Erythroblast (primary cell): ENCODE data around the gene PAQR4.

Source experiments
- GATA1 ChIP-seq: IDR thresholded peaks from 2 replicates; pipeline ENCODE4 v1.6.1; 2011; ENCODE audit warnings: low read depth, mild to moderate bottlenecking, control low read depth, low read length, moderate library complexity
- POLR2A ChIP-seq: IDR thresholded peaks from 2 replicates; pipeline ENCODE4 v1.6.1; 2011; ENCODE audit warnings: mild to moderate bottlenecking, low read length

DNA sequence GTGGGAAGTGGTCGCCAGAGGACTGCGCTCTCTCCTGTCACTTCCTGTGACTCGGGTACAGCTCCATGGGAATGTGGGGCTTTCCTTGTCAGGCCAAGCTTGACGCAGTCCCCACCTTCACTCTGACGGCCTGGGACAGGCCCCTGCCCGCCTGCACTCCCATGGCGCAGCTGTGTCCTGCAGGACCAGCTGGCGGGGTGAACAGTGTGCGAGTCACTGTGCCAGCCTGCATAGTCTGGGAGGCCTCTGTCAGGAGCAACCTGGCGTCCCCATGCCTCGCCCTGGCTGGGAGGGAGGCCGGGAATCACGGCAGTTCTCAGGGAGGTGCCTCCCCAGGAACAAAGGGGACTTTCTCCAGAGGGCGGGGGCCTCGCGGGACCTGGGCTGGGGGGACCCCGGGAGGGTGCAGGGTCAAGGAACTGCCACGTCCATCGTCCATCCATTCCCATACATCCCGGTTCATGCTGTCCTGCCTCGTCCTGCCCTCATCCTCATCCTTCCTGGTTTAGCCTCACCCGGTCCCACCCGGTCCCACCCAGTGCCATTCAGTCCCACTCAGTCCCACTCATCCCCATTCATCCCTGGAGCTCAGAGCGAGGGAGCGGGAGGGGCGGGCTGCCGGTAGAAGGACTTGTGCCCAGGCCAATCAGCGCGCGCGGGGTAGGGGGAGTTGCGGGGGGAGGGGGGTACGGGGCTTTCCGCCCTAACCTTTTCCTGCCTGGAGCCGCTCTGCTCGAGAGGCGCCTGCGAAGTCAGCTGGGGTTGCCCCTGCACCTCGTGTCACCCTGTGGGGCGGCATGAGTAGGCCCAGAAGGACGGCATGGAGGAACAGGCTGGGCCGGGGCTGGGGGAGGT lies 44.0 kb upstream of the PAQR4 start:
- TF ChIP-seq POLR2A (no peak), GATA1 (no peak)
